Measurements from ENCODE around the gene FABP7. TPM values are rescaled to one million over a fixed set of nuclear protein-coding genes. Genes with fewer than 3 reads are reported as not detected.

The FABP7 gene
- total and polyA plus RNA-seq, 2 donors (not counting 1 experiment from before 2014, with no cell fraction given): not detected

- Histone ChIP-seq H3K27me3 (ENCODE audit: control insufficient read depth, insufficient read depth, low read length) (no peaks in the 10 kb centered on the region), H2AFZ (ENCODE audit: low read length) (no peak overlapping the region), H3K36me3 (ENCODE audit: control insufficient read depth, insufficient read depth, low read length) (no peaks in the 10 kb centered on the region), H3K79me2 (ENCODE audit: control insufficient read depth, insufficient read depth, low read length) (no peaks in the 10 kb centered on the region), H3K4me1 (ENCODE audit: control insufficient read depth, extremely low read depth, insufficient read depth, low read length) (no peaks in the 10 kb centered on the region), H3K9ac (ENCODE audit: insufficient read depth, low read length) (no peak overlapping the region), H3K4me2 (ENCODE audit: extremely low read depth, insufficient read depth, low read length) (peak overlapping the region; percentile 8), H3K4me3 (replicated peaks in 1 of 4; ENCODE audit: control extremely low read depth in 1 of 4, insufficient read depth in 1 of 4, low read depth in 3 of 4, low read length in 4 of 4) (no peak overlapping the region), H4K20me1 (ENCODE audit: control insufficient read depth, extremely low read depth, insufficient read depth, low read length) (no peaks in the 10 kb centered on the region), H3K27ac (ENCODE audit: insufficient read depth, low read length) (no peak overlapping the region), H3K9me3 (ENCODE audit: control insufficient read depth, insufficient read depth, low read depth, low read length) (no peaks in the 10 kb centered on the region)
- peak in 1 of 2 donors; percentile 66 for DNase-seq (ENCODE audit: low read depth in 2 of 2)
- no peak for TF ChIP-seq EZH2 (IDR thresholded peaks at IDR 0.05; ENCODE audit: low read length, missing control alignments)
- TF ChIP-seq, protein P1, sequence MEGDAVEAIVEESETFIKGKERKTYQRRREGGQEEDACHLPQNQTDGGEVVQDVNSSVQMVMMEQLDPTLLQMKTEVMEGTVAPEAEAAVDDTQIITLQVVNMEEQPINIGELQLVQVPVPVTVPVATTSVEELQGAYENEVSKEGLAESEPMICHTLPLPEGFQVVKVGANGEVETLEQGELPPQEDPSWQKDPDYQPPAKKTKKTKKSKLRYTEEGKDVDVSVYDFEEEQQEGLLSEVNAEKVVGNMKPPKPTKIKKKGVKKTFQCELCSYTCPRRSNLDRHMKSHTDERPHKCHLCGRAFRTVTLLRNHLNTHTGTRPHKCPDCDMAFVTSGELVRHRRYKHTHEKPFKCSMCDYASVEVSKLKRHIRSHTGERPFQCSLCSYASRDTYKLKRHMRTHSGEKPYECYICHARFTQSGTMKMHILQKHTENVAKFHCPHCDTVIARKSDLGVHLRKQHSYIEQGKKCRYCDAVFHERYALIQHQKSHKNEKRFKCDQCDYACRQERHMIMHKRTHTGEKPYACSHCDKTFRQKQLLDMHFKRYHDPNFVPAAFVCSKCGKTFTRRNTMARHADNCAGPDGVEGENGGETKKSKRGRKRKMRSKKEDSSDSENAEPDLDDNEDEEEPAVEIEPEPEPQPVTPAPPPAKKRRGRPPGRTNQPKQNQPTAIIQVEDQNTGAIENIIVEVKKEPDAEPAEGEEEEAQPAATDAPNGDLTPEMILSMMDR (conservative IDR thresholded peaks at IDR 0.05 in 1 of 2, IDR thresholded peaks at IDR 0.05 in 1 of 2; ENCODE audit: low read depth in 1 of 2, low read length in 2 of 2): no peak
These were observed 25.5 kb downstream of the FABP7 start for GRCh38 chr6:122804962-122805485.

- Histone ChIP-seq H2AFZ (ENCODE audit: low read length) (no peak overlapping the region), H3K79me2 (ENCODE audit: control insufficient read depth, insufficient read depth, low read length) (no peaks in the 10 kb centered on the region), H3K4me3 (replicated peaks in 1 of 4; ENCODE audit: control extremely low read depth in 1 of 4, insufficient read depth in 1 of 4, low read depth in 3 of 4, low read length in 4 of 4) (no peak overlapping the region), H3K9ac (ENCODE audit: insufficient read depth, low read length) (no peak overlapping the region), H3K4me2 (ENCODE audit: extremely low read depth, insufficient read depth, low read length) (no peak overlapping the region), H3K27me3 (ENCODE audit: control insufficient read depth, insufficient read depth, low read length) (no peaks in the 10 kb centered on the region), H4K20me1 (ENCODE audit: control insufficient read depth, extremely low read depth, insufficient read depth, low read length) (no peaks in the 10 kb centered on the region), H3K27ac (ENCODE audit: insufficient read depth, low read length) (no peak overlapping the region), H3K4me1 (ENCODE audit: control insufficient read depth, extremely low read depth, insufficient read depth, low read length) (no peaks in the 10 kb centered on the region), H3K36me3 (ENCODE audit: control insufficient read depth, insufficient read depth, low read length) (no peaks in the 10 kb centered on the region), H3K9me3 (ENCODE audit: control insufficient read depth, insufficient read depth, low read depth, low read length) (no peaks in the 10 kb centered on the region)
- DNase-seq (ENCODE audit: low read depth in 2 of 2): peak in 1 of 2 donors; percentile 94
- TF ChIP-seq, protein P1 (conservative IDR thresholded peaks at IDR 0.05 in 1 of 2, IDR thresholded peaks at IDR 0.05 in 1 of 2; ENCODE audit: low read depth in 1 of 2, low read length in 2 of 2): no peak
- no peak for TF ChIP-seq EZH2 (IDR thresholded peaks at IDR 0.05; ENCODE audit: low read length, missing control alignments)
These were observed 26.8 kb downstream of the FABP7 start for GRCh38 chr6:122806291-122806690.

DNA sequence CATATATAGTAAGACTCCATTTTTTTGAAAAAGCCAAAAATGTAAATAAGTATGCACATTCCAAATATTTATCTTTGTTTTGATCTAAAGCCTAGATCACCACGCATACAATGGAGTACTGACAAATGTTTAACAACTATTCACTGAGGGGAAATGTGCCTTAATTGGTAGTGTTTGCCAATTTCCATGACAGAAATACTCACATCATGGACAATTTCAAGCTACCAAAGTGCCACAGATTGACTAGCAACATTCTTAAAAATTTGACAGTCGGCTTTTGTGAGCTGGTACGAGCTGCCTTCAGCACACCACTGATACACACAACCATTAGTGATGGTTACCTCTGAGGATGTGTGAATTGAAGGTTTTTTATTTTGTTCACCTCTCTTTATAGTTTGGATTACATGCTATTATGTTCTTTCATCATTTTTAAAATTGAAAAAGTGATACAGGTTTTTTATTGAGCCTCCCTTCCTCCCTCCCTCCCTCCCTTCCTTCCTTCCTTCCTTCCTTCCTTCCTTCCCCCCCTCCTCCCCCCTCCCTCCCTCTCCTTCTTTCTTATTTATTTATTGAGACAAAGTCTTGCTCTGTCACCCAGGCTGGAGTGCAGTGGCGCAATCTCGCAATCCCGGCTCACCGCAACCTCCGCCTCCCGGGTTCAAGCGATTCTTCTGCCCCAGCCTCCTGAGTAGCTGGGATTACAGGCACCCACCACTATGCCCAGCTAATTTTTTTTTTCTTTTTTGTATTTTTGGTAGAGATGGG, 28.8 kb downstream of the FABP7 start:
- no peaks in the 10 kb centered on the region for H4K20me1 ChIP-seq (ENCODE audit: control insufficient read depth, extremely low read depth, insufficient read depth, low read length)
- H3K79me2 ChIP-seq (ENCODE audit: control insufficient read depth, insufficient read depth, low read length): no peaks in the 10 kb centered on the region
- no peak overlapping the region for H3K4me3 ChIP-seq (replicated peaks in 1 of 4; ENCODE audit: control extremely low read depth in 1 of 4, insufficient read depth in 1 of 4, low read depth in 3 of 4, low read length in 4 of 4)
- no peak overlapping the region for H2AFZ ChIP-seq (ENCODE audit: low read length)
- H3K36me3 ChIP-seq (ENCODE audit: control insufficient read depth, insufficient read depth, low read length): no peaks in the 10 kb centered on the region
- H3K9ac ChIP-seq (ENCODE audit: insufficient read depth, low read length): no peak overlapping the region
- no peak overlapping the region for H3K27ac ChIP-seq (ENCODE audit: insufficient read depth, low read length)
- H3K9me3 ChIP-seq (ENCODE audit: control insufficient read depth, insufficient read depth, low read depth, low read length): no peaks in the 10 kb centered on the region
- TF ChIP-seq, protein P1 (conservative IDR thresholded peaks at IDR 0.05 in 1 of 2, IDR thresholded peaks at IDR 0.05 in 1 of 2; ENCODE audit: low read depth in 1 of 2, low read length in 2 of 2): no peak
- no peak for TF ChIP-seq EZH2 (IDR thresholded peaks at IDR 0.05; ENCODE audit: low read length, missing control alignments)
- H3K27me3 ChIP-seq (ENCODE audit: control insufficient read depth, insufficient read depth, low read length): no peaks in the 10 kb centered on the region
- H3K4me2 ChIP-seq (ENCODE audit: extremely low read depth, insufficient read depth, low read length): no peak overlapping the region
- DNase-seq (ENCODE audit: low read depth in 2 of 2): no peak
- no peaks in the 10 kb centered on the region for H3K4me1 ChIP-seq (ENCODE audit: control insufficient read depth, extremely low read depth, insufficient read depth, low read length)

Data from fibroblast of lung (primary cell).